ENCODE measurements around the gene ADRM1.

The ADRM1 gene

DNA sequence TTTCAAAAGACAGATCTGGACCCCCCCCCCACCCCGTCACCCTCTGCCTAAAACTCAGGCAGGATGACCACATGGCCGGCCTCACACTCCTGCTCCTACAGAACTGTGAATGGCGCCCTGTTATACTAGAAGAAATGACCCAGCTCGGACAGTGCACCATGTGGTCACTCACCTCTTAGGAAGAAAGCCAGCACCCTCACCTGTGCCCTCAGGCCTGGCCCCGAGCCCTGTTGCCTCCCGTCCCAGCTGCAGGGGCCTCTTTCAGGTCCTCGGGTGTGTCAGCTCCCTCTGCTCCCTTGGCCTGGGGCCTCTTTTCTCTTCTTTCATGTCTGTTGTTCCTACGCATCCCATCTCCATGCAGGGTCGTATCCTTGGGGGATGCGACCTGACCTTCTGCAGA, 40.7 kb upstream of the ADRM1 start:
- Histone ChIP-seq H3K4me2 (ENCODE audit: low read depth, low read length, poor library complexity, severe bottlenecking) (no peak overlapping the region), H3K9me3 (ENCODE audit: insufficient read depth, low read length) (no peaks in the 10 kb centered on the region), H3F3A (ENCODE audit: insufficient read depth) (no peaks in the 10 kb centered on the region), H3K27me3 (ENCODE audit: low read length) (no peaks in the 10 kb centered on the region), H3K36me3 (ENCODE audit: low read length) (0 out of 2 replicates have a peak, but pooled peaks cover 3% of the 10 kb centered on the region), H3K4me3 (ENCODE audit: insufficient read depth, low read length, poor library complexity, severe bottlenecking) (no peak overlapping the region), H3K79me2 (ENCODE audit: insufficient read depth, low read length) (no peaks in the 10 kb centered on the region), H4K20me1 (ENCODE audit: low read depth, low read length) (no peaks in the 10 kb centered on the region), H3K9ac (ENCODE audit: low read length) (no peak overlapping the region), H3K9me2 (replicated peaks; ENCODE audit: insufficient read depth, low read length) (no peaks in the 10 kb centered on the region), H3K27ac (ENCODE audit: low read depth, low read length) (no peak overlapping the region), H2AFZ (ENCODE audit: low read depth, low read length, severe bottlenecking) (no peak overlapping the region)
- no peak for TF ChIP-seq EZH2phosphoT487 (conservative IDR thresholded peaks at IDR 0.05; ENCODE audit: low read length)
- TF ChIP-seq, protein P1, sequence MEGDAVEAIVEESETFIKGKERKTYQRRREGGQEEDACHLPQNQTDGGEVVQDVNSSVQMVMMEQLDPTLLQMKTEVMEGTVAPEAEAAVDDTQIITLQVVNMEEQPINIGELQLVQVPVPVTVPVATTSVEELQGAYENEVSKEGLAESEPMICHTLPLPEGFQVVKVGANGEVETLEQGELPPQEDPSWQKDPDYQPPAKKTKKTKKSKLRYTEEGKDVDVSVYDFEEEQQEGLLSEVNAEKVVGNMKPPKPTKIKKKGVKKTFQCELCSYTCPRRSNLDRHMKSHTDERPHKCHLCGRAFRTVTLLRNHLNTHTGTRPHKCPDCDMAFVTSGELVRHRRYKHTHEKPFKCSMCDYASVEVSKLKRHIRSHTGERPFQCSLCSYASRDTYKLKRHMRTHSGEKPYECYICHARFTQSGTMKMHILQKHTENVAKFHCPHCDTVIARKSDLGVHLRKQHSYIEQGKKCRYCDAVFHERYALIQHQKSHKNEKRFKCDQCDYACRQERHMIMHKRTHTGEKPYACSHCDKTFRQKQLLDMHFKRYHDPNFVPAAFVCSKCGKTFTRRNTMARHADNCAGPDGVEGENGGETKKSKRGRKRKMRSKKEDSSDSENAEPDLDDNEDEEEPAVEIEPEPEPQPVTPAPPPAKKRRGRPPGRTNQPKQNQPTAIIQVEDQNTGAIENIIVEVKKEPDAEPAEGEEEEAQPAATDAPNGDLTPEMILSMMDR (IDR thresholded peaks at IDR 0.05; ENCODE audit: insufficient read depth, low read length, poor library complexity, severe bottlenecking) = no peak

DNA sequence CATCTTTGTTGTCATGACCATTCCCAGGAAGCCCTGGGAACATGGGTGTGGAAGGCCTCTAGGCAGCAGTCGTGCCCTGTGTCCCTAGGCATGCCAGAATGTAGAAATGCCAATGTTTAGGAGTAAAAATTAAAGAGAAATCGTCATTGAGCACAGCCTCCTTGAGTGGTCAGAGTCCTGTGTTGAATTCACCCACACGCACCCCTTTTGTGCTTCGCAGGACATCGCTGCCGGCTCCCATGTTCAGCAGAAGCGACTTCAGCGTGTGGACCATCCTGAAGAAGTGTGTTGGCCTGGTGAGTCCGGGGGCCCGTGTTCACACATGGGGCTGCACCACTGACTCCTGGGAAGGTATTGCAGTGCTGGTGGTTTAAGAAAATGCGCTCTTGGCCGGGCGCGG, 39.4 kb upstream of the ADRM1 start:
- H3K36me3 ChIP-seq (ENCODE audit: low read length) = 0 out of 2 replicates have a peak, but pooled peaks cover 3% of the 10 kb centered on the region

DNA sequence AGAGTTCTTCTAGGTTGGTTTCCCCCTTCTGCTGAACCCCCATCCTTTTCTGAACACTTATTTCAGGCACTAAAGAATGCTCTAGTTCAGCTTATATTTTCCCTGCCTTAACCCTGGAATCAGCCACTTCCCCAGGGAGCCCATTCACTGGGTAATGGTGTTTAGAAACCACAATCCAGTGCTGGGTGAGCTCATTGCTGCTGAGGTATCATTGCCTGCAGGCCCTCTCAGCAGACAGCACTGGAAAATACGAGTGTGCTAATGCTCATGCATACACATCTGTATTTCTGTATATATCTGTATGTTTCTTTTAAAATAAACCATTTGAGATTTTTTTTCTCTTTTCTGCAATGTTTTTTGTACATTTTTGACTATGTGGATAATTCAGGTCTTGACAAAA, 37.4 kb upstream of the ADRM1 start:
- no peaks in the 10 kb centered on the region for H3K9me2 ChIP-seq (replicated peaks; ENCODE audit: insufficient read depth, low read length)
- no peak overlapping the region for H3K9ac ChIP-seq (ENCODE audit: low read length)
- no peaks in the 10 kb centered on the region for H4K20me1 ChIP-seq (ENCODE audit: low read depth, low read length)
- no peaks in the 10 kb centered on the region for H3K79me2 ChIP-seq (ENCODE audit: insufficient read depth, low read length)
- H2AFZ ChIP-seq (ENCODE audit: low read depth, low read length, severe bottlenecking) = no peak overlapping the region
- H3K4me3 ChIP-seq (ENCODE audit: insufficient read depth, low read length, poor library complexity, severe bottlenecking) = no peak overlapping the region
- no peaks in the 10 kb centered on the region for H3K9me3 ChIP-seq (ENCODE audit: insufficient read depth, low read length)
- TF ChIP-seq EZH2phosphoT487 (conservative IDR thresholded peaks at IDR 0.05; ENCODE audit: low read length) = no peak
- TF ChIP-seq, protein P1 (IDR thresholded peaks at IDR 0.05; ENCODE audit: insufficient read depth, low read length, poor library complexity, severe bottlenecking) = no peak
- H3F3A ChIP-seq (ENCODE audit: insufficient read depth) = no peaks in the 10 kb centered on the region
- 0 out of 2 replicates have a peak, but pooled peaks cover 3% of the 10 kb centered on the region for H3K36me3 ChIP-seq (ENCODE audit: low read length)
- no peak overlapping the region for H3K27ac ChIP-seq (ENCODE audit: low read depth, low read length)
- H3K27me3 ChIP-seq (ENCODE audit: low read length) = no peaks in the 10 kb centered on the region
- no peak overlapping the region for H3K4me2 ChIP-seq (ENCODE audit: low read depth, low read length, poor library complexity, severe bottlenecking)

More for the DNA sequence above, 39.4 kb upstream of the ADRM1 start:
- Histone ChIP-seq H3K79me2 (ENCODE audit: insufficient read depth, low read length) (no peaks in the 10 kb centered on the region), H3K9me3 (ENCODE audit: insufficient read depth, low read length) (no peaks in the 10 kb centered on the region), H3K4me2 (ENCODE audit: low read depth, low read length, poor library complexity, severe bottlenecking) (no peak overlapping the region), H3K4me3 (ENCODE audit: insufficient read depth, low read length, poor library complexity, severe bottlenecking) (no peak overlapping the region), H4K20me1 (ENCODE audit: low read depth, low read length) (no peaks in the 10 kb centered on the region), H2AFZ (ENCODE audit: low read depth, low read length, severe bottlenecking) (no peak overlapping the region), H3K9me2 (replicated peaks; ENCODE audit: insufficient read depth, low read length) (no peaks in the 10 kb centered on the region), H3K27me3 (ENCODE audit: low read length) (no peaks in the 10 kb centered on the region), H3K27ac (ENCODE audit: low read depth, low read length) (no peak overlapping the region), H3F3A (ENCODE audit: insufficient read depth) (no peaks in the 10 kb centered on the region), H3K9ac (ENCODE audit: low read length) (no peak overlapping the region)
- TF ChIP-seq, protein P1 (IDR thresholded peaks at IDR 0.05; ENCODE audit: insufficient read depth, low read length, poor library complexity, severe bottlenecking) = no peak
- TF ChIP-seq EZH2phosphoT487 (conservative IDR thresholded peaks at IDR 0.05; ENCODE audit: low read length) = no peak

Data from SU-DHL-6 (cell line).